T-helper 17 cell (primary cell): ENCODE data around the gene FKBP5. TPM values are rescaled to one million over a fixed set of nuclear protein-coding genes. Genes with fewer than 3 reads are reported as not detected.
"Not testable (repeated sequence)": the region's sequence is repeated elsewhere in the genome, so short reads cannot be mapped to it uniquely, and the experiment has no call there.

ENCODE experiments used
- ATAC-seq: fragments of 150-1000 bp; cut with Tn5 transposase; 2 replicates; pipeline ENCODE4 v1.10.0; 2021; ENCODE audit warnings: mild to moderate bottlenecking, moderate library complexity
- DNase-seq, 3 donors: peaks; one replicate each; pipeline versions ENCODE4 v3.0.0 to v3.0.0-alpha.2; 2020 to 2021
- H3K9me3 ChIP-seq: one replicate; pipeline ENCODE4 v1.7.0; 2013; ENCODE audit warnings: low read length, mild to moderate bottlenecking; ENCODE audit not compliant: control insufficient read depth, poor library complexity, severe bottlenecking
- H3K27ac Mint-ChIP-seq: one replicate; pipeline ENCODE4 v1.8.0; 2022; ENCODE audit warnings: mild to moderate bottlenecking, moderate library complexity, mixed read lengths
- H3K27me3 Mint-ChIP-seq: one replicate; pipeline ENCODE4 v1.8.0; 2022; ENCODE audit warnings: mixed read lengths
- H3K36me3 Mint-ChIP-seq: one replicate; pipeline ENCODE4 v1.8.0; 2022; ENCODE audit warnings: low read depth, mixed read lengths
- H3K4me1 Mint-ChIP-seq: one replicate; pipeline ENCODE4 v1.8.0; 2022; ENCODE audit warnings: mild to moderate bottlenecking, mixed read lengths
- H3K4me3 Mint-ChIP-seq: one replicate; pipeline ENCODE4 v1.8.0; 2022; ENCODE audit warnings: mild to moderate bottlenecking, moderate library complexity, mixed read lengths
- total RNA-seq, 4 donors: library from RNA in 2 of 4; stranded (reverse) in 2 of 4; gene quantifications; one replicate each; pipeline ENCODE4 v1.2.3 and lab custom pipeline; 2022 to 2026

The FKBP5 gene
- total RNA-seq, 2 donors from 2014 or later, result 53.3 to 60.8 TPM

GRCh38 chr6:35561113-35561512, 127.6 kb downstream of the FKBP5 start:
- no peak overlapping the region for H3K27ac Mint-ChIP-seq
- no peak for DNase-seq
- no peak for ATAC-seq
- no peak overlapping the region for H3K4me3 Mint-ChIP-seq
- peaks cover 4% of the 10 kb centered on the region for H3K4me1 Mint-ChIP-seq
- no peaks in the 10 kb centered on the region for H3K9me3 ChIP-seq
- H3K27me3 Mint-ChIP-seq, result peaks cover 19% of the 10 kb centered on the region
- no peaks in the 10 kb centered on the region for H3K36me3 Mint-ChIP-seq

- no peak for DNase-seq
- peaks cover 4% of the 10 kb centered on the region for H3K4me1 Mint-ChIP-seq
- no peak for ATAC-seq
- no peaks in the 10 kb centered on the region for H3K9me3 ChIP-seq
- peaks cover 4% of the 10 kb centered on the region for H3K27me3 Mint-ChIP-seq
- H3K4me3 Mint-ChIP-seq, result no peak overlapping the region
- no peak overlapping the region for H3K27ac Mint-ChIP-seq
- H3K36me3 Mint-ChIP-seq, result peaks cover 2% of the 10 kb centered on the region
These were observed 130.1 kb downstream of the FKBP5 start for GRCh38 chr6:35558571-35558970.

GRCh38 chr6:35557239-35557638, 131.5 kb downstream of the FKBP5 start:
- Mint-ChIP-seq H3K27ac (no peak overlapping the region), H3K4me3 (no peak overlapping the region), H3K4me1 (peaks cover 4% of the 10 kb centered on the region), H3K36me3 (peaks cover 2% of the 10 kb centered on the region), H3K27me3 (no peaks in the 10 kb centered on the region)
- DNase-seq (no peak), ATAC-seq (no peak)
- H3K9me3 ChIP-seq, result no peaks in the 10 kb centered on the region

GRCh38 chr6:35554811-35555210, 133.9 kb downstream of the FKBP5 start:
- Mint-ChIP-seq H3K4me3 (no peak overlapping the region), H3K4me1 (peaks cover 6% of the 10 kb centered on the region), H3K27me3 (no peaks in the 10 kb centered on the region), H3K27ac (no peak overlapping the region), H3K36me3 (peaks cover 4% of the 10 kb centered on the region)
- DNase-seq (no peak), ATAC-seq (no peak)
- no peaks in the 10 kb centered on the region for H3K9me3 ChIP-seq

GRCh38 chr6:35553315-35553714, 135.4 kb downstream of the FKBP5 start:
- peaks cover 2% of the 10 kb centered on the region for H3K4me1 Mint-ChIP-seq

GRCh38 chr6:35552285-35552917, 136.3 kb downstream of the FKBP5 start:
- H3K9me3 ChIP-seq, result no peaks in the 10 kb centered on the region
- H3K36me3 Mint-ChIP-seq, result peaks cover 4% of the 10 kb centered on the region
- no peaks in the 10 kb centered on the region for H3K27me3 Mint-ChIP-seq
- peak; percentile 24 to 56 (median 27) for DNase-seq
- peak; percentile 63 for ATAC-seq
- no peak overlapping the region for H3K27ac Mint-ChIP-seq
- H3K4me1 Mint-ChIP-seq, result peaks cover 2% of the 10 kb centered on the region
- H3K4me3 Mint-ChIP-seq, result no peak overlapping the region

More at GRCh38 chr6:35553315-35553714, 135.4 kb downstream of the FKBP5 start:
- ATAC-seq (no peak), DNase-seq (no peak)
- Mint-ChIP-seq H3K27ac (no peak overlapping the region), H3K36me3 (peaks cover 4% of the 10 kb centered on the region), H3K4me3 (no peak overlapping the region), H3K27me3 (no peaks in the 10 kb centered on the region)
- no peaks in the 10 kb centered on the region for H3K9me3 ChIP-seq

- H3K9me3 ChIP-seq, result no peaks in the 10 kb centered on the region
- DNase-seq (no peak), ATAC-seq (no peak)
- no peaks in the 10 kb centered on the region for H3K27me3 Mint-ChIP-seq
- peaks cover 4% of the 10 kb centered on the region for H3K36me3 Mint-ChIP-seq
- H3K4me3 Mint-ChIP-seq, result no peak overlapping the region
- no peak overlapping the region for H3K27ac Mint-ChIP-seq
- peaks cover 2% of the 10 kb centered on the region for H3K4me1 Mint-ChIP-seq
These were observed 138.3 kb downstream of the FKBP5 start for GRCh38 chr6:35550437-35550836.

- DNase-seq (no peak), ATAC-seq (no peak)
- Mint-ChIP-seq H3K27ac (no peak overlapping the region), H3K36me3 (peaks cover 2% of the 10 kb centered on the region), H3K4me3 (no peak overlapping the region), H3K4me1 (peaks cover 5% of the 10 kb centered on the region), H3K27me3 (no peaks in the 10 kb centered on the region)
- no peaks in the 10 kb centered on the region for H3K9me3 ChIP-seq
These were observed 141.0 kb downstream of the FKBP5 start for GRCh38 chr6:35547676-35548075.

GRCh38 chr6:35544769-35545361, 143.8 kb downstream of the FKBP5 start:
- Mint-ChIP-seq H3K27me3 (no peaks in the 10 kb centered on the region), H3K36me3 (no peaks in the 10 kb centered on the region), H3K27ac (no peak overlapping the region), H3K4me1 (peaks cover 3% of the 10 kb centered on the region), H3K4me3 (no peak overlapping the region)
- no peaks in the 10 kb centered on the region for H3K9me3 ChIP-seq
- DNase-seq, result no peak
- ATAC-seq, result no peak

GRCh38 chr6:35543459-35544193, 145.1 kb downstream of the FKBP5 start:
- ATAC-seq (no peak), DNase-seq (no peak)
- Mint-ChIP-seq H3K27ac (no peak overlapping the region), H3K4me3 (no peak overlapping the region), H3K4me1 (peaks cover 3% of the 10 kb centered on the region), H3K27me3 (no peaks in the 10 kb centered on the region), H3K36me3 (no peaks in the 10 kb centered on the region)
- no peaks in the 10 kb centered on the region for H3K9me3 ChIP-seq

- ATAC-seq, result no peak
- no peak overlapping the region for H3K4me3 Mint-ChIP-seq
- no peak overlapping the region for H3K27ac Mint-ChIP-seq
- no peaks in the 10 kb centered on the region for H3K27me3 Mint-ChIP-seq
- peaks cover 3% of the 10 kb centered on the region for H3K4me1 Mint-ChIP-seq
- no peak for DNase-seq
- no peaks in the 10 kb centered on the region for H3K36me3 Mint-ChIP-seq
- H3K9me3 ChIP-seq, result no peaks in the 10 kb centered on the region
These were observed 146.9 kb downstream of the FKBP5 start for GRCh38 chr6:35541836-35542235.

GRCh38 chr6:35539223-35539622, 149.5 kb downstream of the FKBP5 start:
- peaks cover 4% of the 10 kb centered on the region for H3K4me1 Mint-ChIP-seq
- ATAC-seq, result no peak

GRCh38 chr6:35535847-35536246, 152.9 kb downstream of the FKBP5 start:
- not testable (repeated sequence) for H3K4me1 Mint-ChIP-seq, H3K4me3 Mint-ChIP-seq, H3K27ac Mint-ChIP-seq, DNase-seq, ATAC-seq, H3K36me3 Mint-ChIP-seq, H3K27me3 Mint-ChIP-seq, H3K9me3 ChIP-seq

More at GRCh38 chr6:35539223-35539622, 149.5 kb downstream of the FKBP5 start:
- no peak overlapping the region for H3K27ac Mint-ChIP-seq
- H3K9me3 ChIP-seq, result no peaks in the 10 kb centered on the region
- no peak for DNase-seq
- H3K27me3 Mint-ChIP-seq, result peaks cover 6% of the 10 kb centered on the region
- H3K36me3 Mint-ChIP-seq, result peaks cover 2% of the 10 kb centered on the region
- no peak overlapping the region for H3K4me3 Mint-ChIP-seq
